ENCODE results near the gene ARHGAP23.
"Not testable (repeated sequence)": the region's sequence is repeated elsewhere in the genome, so short reads cannot be mapped to it uniquely, and the experiment has no call there.

ARHGAP23 gene

GRCh38 chr17:38491346-38492066, 63.2 kb downstream of the ARHGAP23 start:
- not testable (repeated sequence) for DNase-seq

DNA sequence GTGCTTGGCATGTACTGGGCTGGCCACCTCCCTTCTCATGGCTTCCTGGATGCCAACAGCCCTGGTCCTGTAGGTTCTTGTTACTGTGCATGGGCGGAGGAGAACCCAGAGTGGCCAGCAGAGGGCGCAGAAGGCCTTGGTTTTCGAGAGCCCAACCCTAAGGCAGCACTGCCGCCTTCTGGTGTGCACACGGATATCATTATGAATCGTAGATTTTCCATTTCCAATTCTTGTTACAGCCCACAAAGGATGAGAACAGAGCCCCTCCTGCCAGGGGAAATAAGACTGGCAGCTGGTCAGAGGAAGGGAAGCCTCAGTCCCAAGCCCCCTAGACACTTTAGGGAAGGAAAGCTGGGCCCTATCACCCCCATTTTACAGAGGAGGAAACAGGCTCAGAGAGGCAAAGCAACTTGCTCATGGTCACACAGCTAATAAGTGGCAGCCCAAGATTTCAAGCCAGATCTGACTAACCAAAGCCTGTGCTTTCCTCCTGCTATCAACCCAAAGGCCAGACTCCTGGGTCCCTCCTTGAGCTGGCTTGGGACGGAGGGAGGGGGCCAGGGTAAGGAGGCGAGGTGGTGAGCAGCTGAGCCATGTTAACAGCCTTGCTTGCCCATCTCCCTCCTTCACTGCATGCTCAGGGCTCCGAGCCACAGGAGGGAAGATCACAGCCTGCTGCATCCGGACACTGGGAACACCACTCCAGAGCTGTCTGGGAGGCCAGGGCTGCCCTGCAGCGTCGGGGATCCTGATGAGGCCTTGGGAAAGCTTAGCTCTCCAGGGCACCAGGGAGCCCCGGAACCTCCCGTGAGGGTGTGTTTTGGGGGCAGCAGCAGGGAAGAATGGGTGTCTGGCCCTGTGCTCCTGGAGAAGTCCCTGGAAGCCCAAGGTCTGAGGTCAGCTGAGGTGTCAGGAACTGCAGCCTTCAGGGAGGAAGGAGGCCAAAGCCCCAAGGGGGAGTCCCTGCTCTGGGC, 64.1 kb downstream of the ARHGAP23 start:
- peak; percentile 91 for DNase-seq

- not testable (repeated sequence) for DNase-seq
Measured at GRCh38 chr17:38494152-38494551, 65.9 kb downstream of the ARHGAP23 start.

DNA sequence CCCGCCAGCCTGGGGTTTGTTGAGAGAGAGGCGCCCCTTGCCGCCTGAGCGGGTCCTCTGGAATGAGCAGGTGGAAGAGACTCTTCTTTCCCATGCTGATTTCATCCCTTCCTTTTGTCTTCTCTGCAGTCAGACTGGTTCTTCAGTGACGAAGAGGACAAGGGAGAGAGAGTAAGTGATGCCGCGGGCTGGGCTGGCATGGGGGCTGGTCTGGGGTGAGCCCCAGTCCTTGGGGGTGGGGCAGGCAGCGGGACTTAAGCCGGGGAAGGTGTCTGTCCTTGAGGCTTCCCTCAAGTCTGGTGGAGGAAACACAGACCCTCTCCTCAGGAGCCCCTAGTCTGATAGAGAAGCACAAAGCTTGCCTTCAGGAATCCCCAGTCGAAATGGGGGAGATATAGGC, 69.4 kb downstream of the ARHGAP23 start:
- DNase-seq = not testable (repeated sequence)

DNA sequence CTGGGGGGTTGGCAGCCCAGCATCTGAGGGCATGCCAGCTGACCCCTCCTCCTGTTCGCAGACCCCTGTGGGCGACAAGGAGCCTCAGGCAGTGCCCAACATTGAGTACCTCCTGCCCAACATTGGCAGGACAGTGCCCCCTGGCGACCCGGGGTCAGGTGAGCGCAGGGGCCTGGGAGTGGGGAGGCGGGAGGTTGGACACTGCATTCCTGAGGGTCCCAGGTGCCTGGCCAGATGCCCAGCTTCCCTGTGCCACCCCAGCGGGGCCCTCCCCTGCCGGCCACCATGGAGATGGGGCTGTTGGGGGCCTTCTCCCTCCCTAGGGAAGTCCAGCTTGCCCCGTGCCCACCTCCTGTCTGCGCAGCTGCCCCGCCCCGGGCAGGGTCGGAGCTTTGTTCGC, 70.1 kb downstream of the ARHGAP23 start:
- DNase-seq = no peak

DNA sequence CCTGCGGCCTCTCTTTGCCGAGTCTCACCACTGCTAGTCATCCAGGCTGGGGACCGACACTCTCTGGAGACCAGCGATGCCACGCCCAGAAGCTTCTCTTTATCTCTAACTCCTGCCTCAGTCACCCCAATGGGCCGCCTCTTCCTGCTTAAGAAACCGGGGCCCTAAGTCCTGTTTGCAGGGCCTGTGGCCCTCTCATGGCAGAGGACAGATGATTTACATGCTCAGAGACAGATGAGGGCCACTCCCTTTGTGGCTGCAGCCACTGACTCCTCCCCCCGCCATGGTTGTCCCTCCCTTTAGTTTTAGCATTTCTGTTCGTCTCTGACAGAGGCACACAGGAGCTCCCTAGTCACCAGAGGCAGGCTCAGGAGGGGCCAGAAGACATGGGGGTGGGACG, 71.0 kb downstream of the ARHGAP23 start:
- not testable (repeated sequence) for DNase-seq

DNA sequence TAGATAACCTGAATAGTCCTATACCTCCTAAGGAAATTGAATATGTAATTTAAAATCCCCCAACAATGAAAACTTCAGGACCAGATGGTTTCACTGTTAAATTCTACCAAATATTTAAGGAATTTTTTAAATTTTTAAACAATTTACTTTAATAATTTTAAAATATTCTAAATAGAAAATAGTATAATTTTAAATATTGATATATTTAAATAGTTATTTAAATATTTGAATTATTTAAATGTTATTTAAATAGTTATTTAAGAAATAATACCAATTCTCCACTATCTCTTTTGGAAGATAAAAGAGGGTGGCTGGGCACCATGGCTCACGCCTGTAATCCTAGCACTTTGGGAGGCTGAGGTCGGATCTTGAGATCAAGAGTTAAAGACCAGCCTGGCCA, 73.5 kb downstream of the ARHGAP23 start:
- DNase-seq = not testable (repeated sequence)

- not testable (repeated sequence) for DNase-seq
Measured at GRCh38 chr17:38503286-38503913, 75.1 kb downstream of the ARHGAP23 start.

DNA sequence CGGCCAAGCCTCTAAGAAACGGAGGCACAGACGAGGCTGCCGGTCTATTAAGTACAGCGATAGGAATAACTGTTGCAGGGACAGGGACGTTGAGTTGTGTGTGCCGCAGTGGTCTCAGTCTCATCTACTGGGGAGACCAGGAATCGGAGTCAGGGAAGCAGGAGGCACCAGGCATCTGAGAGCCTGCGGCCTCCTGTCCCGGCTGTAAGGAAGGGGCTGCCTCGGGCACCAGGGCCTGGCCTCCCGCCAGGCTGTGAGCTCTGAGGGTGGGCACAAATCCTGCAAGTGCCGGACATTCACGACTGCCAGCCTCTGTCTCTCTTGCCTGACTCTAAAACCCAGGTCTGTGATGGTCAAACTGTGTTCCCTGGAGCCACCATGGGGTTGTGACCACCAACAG, 76.0 kb downstream of the ARHGAP23 start:
- no peak for DNase-seq

- no peak for DNase-seq
Measured at GRCh38 chr17:38507436-38507835, 79.2 kb downstream of the ARHGAP23 start.

DNA sequence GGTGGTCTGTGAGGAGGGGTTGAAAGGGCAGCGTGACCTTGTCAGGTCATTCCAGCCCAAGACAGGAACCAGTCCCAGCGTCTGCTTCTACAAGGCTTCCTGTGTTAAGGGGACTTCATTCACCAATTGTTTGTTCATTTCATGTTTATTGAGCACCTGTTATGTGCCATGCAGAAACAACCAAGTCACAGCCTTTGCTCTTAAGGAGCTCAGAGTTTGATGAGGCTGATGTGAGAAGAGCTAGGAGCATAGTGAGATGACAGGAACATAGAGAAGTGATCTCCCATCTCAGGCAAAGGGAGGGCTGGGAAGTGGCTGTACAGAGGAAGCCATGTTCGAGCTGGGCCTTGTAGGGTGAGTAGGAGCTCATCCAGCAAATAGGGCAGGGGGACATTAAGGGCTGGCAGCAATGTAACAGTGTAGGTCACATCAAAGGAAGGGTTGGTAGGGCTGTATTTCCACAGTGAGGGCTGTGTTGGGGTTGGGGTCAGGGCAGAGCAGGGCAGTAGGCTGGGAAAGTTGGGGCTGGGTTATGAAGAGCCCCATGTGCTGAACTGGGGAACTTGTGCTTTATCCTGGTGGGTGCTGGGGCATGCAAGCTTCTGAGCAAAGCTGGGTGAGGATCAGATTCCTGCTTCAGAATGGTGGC, 79.8 kb downstream of the ARHGAP23 start:
- no peak for DNase-seq

DNA sequence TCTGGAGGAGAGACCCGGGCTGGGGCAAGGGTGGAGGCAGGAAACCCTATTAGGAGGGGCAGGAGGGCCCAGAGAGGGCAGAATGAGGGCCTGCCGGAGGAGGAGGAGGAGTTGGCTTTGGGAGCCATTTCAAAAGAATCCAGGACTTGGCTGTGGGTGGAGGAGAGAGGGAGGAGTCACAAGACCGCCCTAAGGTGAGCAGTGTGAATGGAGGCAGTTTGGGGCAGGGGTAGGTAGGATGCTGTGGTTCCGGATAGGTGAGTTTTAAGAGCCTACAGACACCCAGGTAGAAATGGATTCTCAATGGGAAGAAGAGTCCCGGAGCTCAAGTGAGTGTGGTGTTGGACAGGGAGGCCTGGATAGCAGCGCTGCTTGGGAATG, 80.3 kb downstream of the ARHGAP23 start:
- no peak for DNase-seq

DNA sequence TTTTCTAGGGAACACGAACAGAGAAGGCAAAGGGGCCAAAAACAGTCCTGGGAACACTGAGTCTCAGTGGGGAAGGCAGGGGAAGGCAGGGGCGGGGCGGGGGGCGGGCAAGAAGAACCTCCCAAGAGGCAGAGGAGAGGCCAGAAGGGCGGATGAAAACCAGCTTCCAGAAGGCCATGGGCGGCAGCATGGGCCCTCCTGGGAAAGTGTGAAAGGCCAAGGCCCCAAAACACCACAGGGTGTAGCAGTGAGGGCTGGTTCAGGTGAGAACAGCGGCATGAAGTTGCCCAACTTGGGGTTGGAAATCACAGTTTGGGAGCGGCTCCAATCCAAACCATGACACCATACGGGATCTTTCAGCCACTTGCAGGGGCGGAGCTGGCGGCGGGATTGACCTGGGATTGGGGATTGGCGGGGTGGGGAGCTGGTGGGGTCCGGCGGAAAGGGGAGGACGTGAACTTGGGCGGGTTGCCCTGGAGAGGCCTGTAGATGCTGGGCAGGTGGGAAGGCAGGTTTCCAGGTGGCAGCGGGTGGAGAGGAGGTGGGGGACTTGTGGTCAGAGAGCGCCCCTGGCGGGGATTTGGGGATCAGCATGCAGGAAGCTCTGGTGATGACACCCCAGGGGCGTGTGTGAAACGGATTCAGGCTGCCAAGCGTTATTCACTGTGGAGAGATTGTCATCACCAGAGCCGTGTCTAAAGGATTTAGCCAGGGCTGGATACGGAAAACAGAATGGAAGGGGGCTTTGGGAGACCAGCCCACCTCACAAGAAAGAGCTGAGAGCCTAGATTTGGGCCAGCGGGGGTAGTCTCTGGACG, 80.9 kb downstream of the ARHGAP23 start:
- DNase-seq = peak; percentile 72

GRCh38 chr17:38509772-38510420, 81.6 kb downstream of the ARHGAP23 start:
- no peak for DNase-seq

- no peak for DNase-seq
Measured at GRCh38 chr17:38510421-38511149, 82.3 kb downstream of the ARHGAP23 start.

DNA sequence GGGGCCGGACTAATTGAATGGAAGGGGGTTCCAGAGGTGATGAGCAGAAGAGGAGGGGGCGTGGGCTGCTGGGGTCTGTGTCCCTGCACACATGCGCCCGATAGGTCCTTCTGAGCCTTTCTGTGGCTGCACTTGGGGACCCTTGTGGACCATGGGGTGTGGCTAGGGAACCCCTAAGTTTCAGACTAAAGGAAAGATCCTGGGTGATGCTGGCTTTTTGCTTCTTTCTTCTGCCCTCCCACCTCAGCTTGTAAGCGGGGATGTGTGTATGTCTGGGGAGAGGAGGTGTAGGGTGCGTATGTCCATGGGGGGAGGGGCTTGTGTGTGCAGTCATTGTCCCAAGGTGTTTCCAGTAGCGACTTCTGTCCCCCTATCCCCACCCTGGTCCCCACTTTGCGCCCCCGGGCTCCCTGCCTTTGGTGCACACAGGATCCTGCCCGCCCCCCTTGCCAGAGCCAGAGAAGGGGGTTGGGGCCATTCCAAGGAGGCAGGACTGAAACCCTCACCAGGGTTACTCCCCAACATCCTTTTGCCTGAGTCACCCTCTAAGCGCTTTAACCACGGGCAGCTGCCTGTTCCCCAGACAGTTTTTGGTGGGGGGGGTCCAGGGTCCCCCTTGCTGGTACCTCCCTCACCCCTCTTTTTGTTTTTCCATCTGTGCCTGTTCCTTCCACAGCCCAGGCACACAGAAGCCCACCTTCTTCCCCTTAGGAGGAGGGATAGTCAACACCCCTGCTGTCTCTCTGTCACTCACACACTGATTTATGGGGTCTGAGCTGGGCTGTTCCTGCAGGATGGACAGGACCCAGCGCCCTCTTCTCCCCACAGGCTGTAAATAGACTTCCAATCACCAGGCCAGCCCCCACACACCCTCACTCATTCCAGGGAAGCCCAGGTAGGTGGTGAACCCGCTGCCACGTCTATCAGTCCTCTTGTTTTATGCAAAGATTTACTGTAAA, 83.2 kb downstream of the ARHGAP23 start:
- DNase-seq = no peak

DNA sequence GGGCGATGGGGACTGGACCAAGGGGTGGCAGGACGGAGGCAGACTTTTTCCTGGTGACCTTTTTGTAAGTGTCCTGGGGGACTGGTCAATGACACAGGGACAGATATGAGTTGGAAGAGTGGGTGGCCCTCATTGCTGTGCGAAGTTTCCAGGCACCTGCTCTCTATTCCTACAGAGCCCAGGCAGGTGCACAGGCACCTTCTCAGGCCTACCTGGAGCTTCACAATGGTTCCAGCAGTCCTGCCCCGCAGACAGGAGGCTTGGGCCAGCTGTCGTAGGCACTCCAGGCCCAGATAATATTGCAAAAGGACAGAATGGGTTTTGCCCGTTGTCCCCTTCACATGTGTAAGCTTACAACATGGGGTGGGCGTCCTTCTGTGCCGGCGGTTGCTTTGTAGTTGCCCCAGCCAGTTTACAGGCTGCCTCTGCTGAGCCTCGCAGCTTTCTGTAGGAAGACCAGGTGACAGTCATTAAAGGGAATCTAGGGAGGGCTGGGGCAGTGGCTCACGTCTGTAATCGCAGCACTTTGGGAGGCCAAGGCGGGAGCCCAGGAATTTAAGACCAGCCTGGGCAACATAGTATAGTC, 84.3 kb downstream of the ARHGAP23 start:
- no peak for DNase-seq

DNA sequence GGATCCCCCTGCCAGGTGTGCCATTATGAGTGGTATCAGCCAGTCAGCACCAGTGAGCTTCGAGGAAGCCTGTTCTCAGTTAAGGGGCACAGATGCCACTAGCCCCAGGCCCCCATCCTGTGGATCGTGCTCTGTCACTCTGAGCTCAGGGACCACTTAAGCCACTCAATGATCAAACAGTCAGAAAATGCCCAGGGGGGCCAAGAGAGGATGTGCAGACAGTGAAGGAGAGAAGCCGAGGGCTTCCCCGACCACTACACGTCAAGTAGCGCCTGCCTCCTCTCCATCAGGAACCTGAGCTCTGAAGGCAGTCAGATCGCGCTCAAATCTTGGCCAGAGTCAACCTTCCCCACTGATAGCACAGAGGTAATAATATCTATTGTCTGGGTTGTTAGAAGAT, 98.3 kb downstream of the ARHGAP23 start:
- DNase-seq = not testable (repeated sequence)

DNA sequence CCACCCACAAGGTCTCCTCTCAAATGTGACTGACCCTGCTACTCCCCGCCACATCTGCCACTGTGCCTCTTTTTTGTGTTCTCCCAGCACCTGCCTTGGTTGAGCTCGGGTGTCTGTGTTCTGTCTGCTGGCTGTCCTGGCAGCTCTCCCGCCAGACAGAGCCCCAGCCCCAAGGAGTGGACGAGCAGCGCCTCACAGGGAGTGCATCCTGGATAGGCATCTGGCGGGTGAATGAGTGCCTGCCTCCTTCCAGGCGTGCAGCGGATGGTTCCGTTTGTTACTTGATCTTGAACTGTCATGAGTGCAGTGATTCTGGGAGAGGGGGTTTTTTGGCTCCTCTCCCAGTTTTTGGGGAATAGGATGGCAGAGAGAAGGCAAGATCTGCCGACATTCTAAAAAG, 99.9 kb downstream of the ARHGAP23 start:
- not testable (repeated sequence) for DNase-seq
